GM12878 (cell line): ENCODE results near the gene BCAS3. TPM values are rescaled to one million over a fixed set of nuclear protein-coding genes. Genes with fewer than 3 reads are reported as not detected.
A peak's percentile ranks its signal among the peaks of the same experiment; 100 is the strongest.

Experiments used
- ATAC-seq: fragments of 200-7000 bp; cut with Tn5 transposase; 3 replicates; pipeline ENCODE4 v1.9.1; 2020; ENCODE audit warnings: mild to moderate bottlenecking, moderate library complexity
- BruUV-seq: library from RNA; stranded (reverse); fragments of 400-500 nt; replicated peaks from 2 replicates; lab custom pipeline; 2021; lab: Mats Ljungman, UMichigan
- CTCF ChIA-PET: fragments of 300-600 bp; sonication (Branson Sonifier 250); formaldehyde crosslinking; extraction: SDS; loops from one replicate; lab custom pipeline; 2021; ENCODE audit warnings: inconsistent platforms; lab: Yijun Ruan, JAX
- POLR2A ChIA-PET: fragments of 350-600 bp; formaldehyde crosslinking; extraction: SDS; loops from one replicate; lab custom pipeline; 2021; ENCODE audit warnings: inconsistent platforms; lab: Charles Lee
- RAD21 ChIA-PET: fragments of 300-600 bp; sonication (Branson Sonifier 250); formaldehyde crosslinking; loops from one replicate; lab custom pipeline; 2023; ENCODE audit warnings: antibody characterized with exemption; ENCODE audit not compliant: unreplicated experiment; lab: Charles Lee
- SMC1A ChIA-PET: fragments of 300-600 bp; sonication (Branson Sonifier 250); formaldehyde crosslinking; loops from one replicate; lab custom pipeline; 2023; ENCODE audit not compliant: unreplicated experiment, uncharacterized antibody; lab: Charles Lee
- DNase-seq: peaks from one replicate; pipeline ENCODE4 v3.0.0-alpha.2; 2011; ENCODE audit warnings: low read depth, low spot score
- FAIRE-seq: peaks from 3 replicates; lab custom pipeline; 2011; peaks lifted over from hg19 to GRCh38; lab: Jason Lieb, UNC
- H2AFZ ChIP-seq: 2 replicates; pipeline ENCODE4 v1.6.0; 2011; ENCODE audit warnings: low read depth, low read length, control low read depth; ENCODE audit not compliant: control insufficient read depth
- H3K27ac ChIP-seq: 2 replicates; pipeline ENCODE4 v1.5.1; 2011; ENCODE audit warnings: control low read depth; ENCODE audit not compliant: control insufficient read depth, insufficient read depth
- H3K27me3 ChIP-seq, 2 experiments: replicated peaks in 1 of 2; 2 replicates each; pipeline versions ENCODE4 v1.6.0 to v1.6.1; 2011; ENCODE audit warnings: low read length in 1 of 2; ENCODE audit not compliant: control insufficient read depth in 2 of 2, insufficient read depth in 2 of 2
- H3K36me3 ChIP-seq, 2 experiments: 2 replicates each; pipeline ENCODE4 v1.5.1; 2011; ENCODE audit warnings: low read length in 1 of 2; ENCODE audit not compliant: control insufficient read depth in 2 of 2, insufficient read depth in 2 of 2
- H3K4me1 ChIP-seq: 2 replicates; pipeline ENCODE4 v1.6.1; 2011; ENCODE audit warnings: mild to moderate bottlenecking, low read length, moderate library complexity, mixed read lengths; ENCODE audit not compliant: control insufficient read depth, insufficient read depth
- H3K4me2 ChIP-seq: 2 replicates; pipeline ENCODE4 v1.6.0; 2011; ENCODE audit warnings: control low read depth; ENCODE audit not compliant: control insufficient read depth, insufficient read depth
- H3K4me3 ChIP-seq: fragments of 200-600 bp; sonication (generic); 2 replicates; pipeline ENCODE4 v1.5.1; 2016
- H3K79me2 ChIP-seq: 2 replicates; pipeline ENCODE4 v1.6.0; 2011; ENCODE audit warnings: low read length; ENCODE audit not compliant: control insufficient read depth, insufficient read depth
- H3K9ac ChIP-seq: 2 replicates; pipeline ENCODE4 v1.8.0; 2011; ENCODE audit warnings: low read length, control low read depth, mixed read lengths; ENCODE audit not compliant: control insufficient read depth, insufficient read depth
- H3K9me3 ChIP-seq: replicated peaks from 3 replicates; pipeline ENCODE4 v1.5.1; 2011; ENCODE audit warnings: mild to moderate bottlenecking, low read length; ENCODE audit not compliant: control insufficient read depth, insufficient read depth
- H4K20me1 ChIP-seq: 2 replicates; pipeline ENCODE4 v1.6.0; 2011; ENCODE audit not compliant: control insufficient read depth, insufficient read depth
- BCL3 ChIP-seq: IDR thresholded peaks from 2 replicates; pipeline ENCODE4 v1.6.1; 2011; ENCODE audit warnings: borderline replicate concordance, low read depth, mild to moderate bottlenecking, moderate library complexity, low read length; ENCODE audit not compliant: insufficient read depth, poor library complexity, severe bottlenecking
- HDAC2 ChIP-seq: fragments of 200-600 bp; sonication (generic); IDR thresholded peaks from 2 replicates; pipeline ENCODE4 v1.6.1; 2017
- HSF1 ChIP-seq: fragments of 150-350 bp; IDR thresholded peaks from 2 replicates; pipeline ENCODE4 v1.6.1; 2014; ENCODE audit warnings: mild to moderate bottlenecking, low read depth, low read length
- IRF3 ChIP-seq: fragments of 450-650 bp; IDR thresholded peaks from 2 replicates; pipeline ENCODE4 v1.6.1; 2014; ENCODE audit warnings: mild to moderate bottlenecking
- SMARCA5 ChIP-seq: fragments of 450-650 bp; IDR thresholded peaks from 2 replicates; pipeline ENCODE4 v1.6.1; 2017; ENCODE audit warnings: mild to moderate bottlenecking
- WGBS: methylation state at CpG from one replicate; pipeline ENCODE4 v1.1.6; 2016; ENCODE audit warnings: low lambda C conversion rate; ENCODE audit not compliant: insufficient replicate concordance, insufficient coverage; ENCODE audit errors: missing lambda C conversion rate; 5-methylcytosine and 5-hydroxymethylcytosine counted together
- in situ Hi-C: fragments of 300-500 bp; cut with MboI; formaldehyde crosslinking; loops from 9 replicates; pipeline ENCODE4 v1.14.3; 2018; ENCODE audit warnings: mixed read lengths
- intact Hi-C: fragments of 100-400 bp; cut with micrococcal nuclease; formaldehyde crosslinking; loops from one replicate; pipeline ENCODE4 v1.14.2; 2022; ENCODE audit not compliant: unreplicated experiment
- polyA plus RNA-seq, 11 experiments: library from polyadenylated mRNA; depleted of rRNA in 4 of 11; unstranded in 6 of 11; stranded (reverse) in 5 of 11; fragments of >200 nt; fragmentation: Nextera tagmentation in 4 of 11; fragmentation: Illumina TruSeq in 1 of 11; extraction: Ambion mirVana in 4 of 11; extraction: Trizol in 1 of 11; gene quantifications; 1 replicate in 1 of 11; 2 replicates in 10 of 11; pipeline versions ENCODE4 v1.2.1 to v1.2.3, GENCODE V29; 2011 to 2016; ENCODE audit warnings: inconsistent platforms in 2 of 11, missing spikeins in 2 of 11, low read depth in 1 of 11
- total RNA-seq, 4 experiments: library from RNA; depleted of rRNA in 3 of 4; stranded (reverse); fragments of >200 nt in 3 of 4; fragmentation: Illumina TruSeq in 1 of 4; extraction: Trizol in 1 of 4; gene quantifications; 2 replicates each; pipeline versions ENCODE4 v1.2.1 to v1.2.3, GENCODE V29; 2013 to 2021

BCAS3 gene
- total and polyA plus RNA-seq, 10 of the 15 experiments (the other 5 are each of a cell fraction or from before 2014, with no cell fraction given): 2.1 to 11.0 (median 6.6) TPM

GRCh38 chr17:60864708-60865005, 187.0 kb downstream of the BCAS3 start:
- POLR2A ChIA-PET: no interaction called here
- intact Hi-C loops (no loop called here), in situ Hi-C loops (no loop called here)
- no peak overlapping the region; the same call in 1 of the 2 replicates for H3K4me3 ChIP-seq
- no peaks in the 10 kb centered on the region for H3K27me3 ChIP-seq
- H3K4me2 ChIP-seq: no peak overlapping the region; the same call in 1 of the 2 replicates
- peak overlapping the region; percentile 11; the same call in 1 of the 2 replicates for H2AFZ ChIP-seq
- SMC1A ChIA-PET: interaction anchor here (1.0 to 1.2 kb wide), 2 partner anchors 9 to 128 kb away, joined by 3 to 4 read pairs; no protein-coding TSS in a partner anchor
- no peak overlapping the region for H3K27ac ChIP-seq
- CTCF ChIA-PET: interaction anchor here (1.1 to 1.4 kb wide), 2 partner anchors 29 to 144 kb away, joined by 3 read pairs; no protein-coding TSS in a partner anchor
- BruUV-seq: no TSS peak
- H3K36me3 ChIP-seq: no peaks in the 10 kb centered on the region
- DNase-seq (no peak), FAIRE-seq (peak; percentile 7), ATAC-seq (peak; percentile 73)
- H3K9me3 ChIP-seq: no peaks in the 10 kb centered on the region
- H3K79me2 ChIP-seq: no peaks in the 10 kb centered on the region
- 0% methylated on average over 2 of the region's 2 CpGs for whole genome bisulfite sequencing
- RAD21 ChIA-PET: no interaction called here
- TF ChIP-seq BCL3: no peak
- no peak for TF ChIP-seq SMARCA5
- TF ChIP-seq IRF3: no peak
- no peak for TF ChIP-seq HDAC2
- no peak for TF ChIP-seq HSF1
- no peak overlapping the region for H3K9ac ChIP-seq
- H4K20me1 ChIP-seq: no peaks in the 10 kb centered on the region
- peaks cover 7% of the 10 kb centered on the region for H3K4me1 ChIP-seq
